ENCODE data around the gene AGGF1.
A peak's percentile ranks its signal among the peaks of the same experiment; 100 is the strongest.
"Not testable (repeated sequence)": the region's sequence is repeated elsewhere in the genome, so short reads cannot be mapped to it uniquely, and the experiment has no call there.

The AGGF1 gene, protein sequence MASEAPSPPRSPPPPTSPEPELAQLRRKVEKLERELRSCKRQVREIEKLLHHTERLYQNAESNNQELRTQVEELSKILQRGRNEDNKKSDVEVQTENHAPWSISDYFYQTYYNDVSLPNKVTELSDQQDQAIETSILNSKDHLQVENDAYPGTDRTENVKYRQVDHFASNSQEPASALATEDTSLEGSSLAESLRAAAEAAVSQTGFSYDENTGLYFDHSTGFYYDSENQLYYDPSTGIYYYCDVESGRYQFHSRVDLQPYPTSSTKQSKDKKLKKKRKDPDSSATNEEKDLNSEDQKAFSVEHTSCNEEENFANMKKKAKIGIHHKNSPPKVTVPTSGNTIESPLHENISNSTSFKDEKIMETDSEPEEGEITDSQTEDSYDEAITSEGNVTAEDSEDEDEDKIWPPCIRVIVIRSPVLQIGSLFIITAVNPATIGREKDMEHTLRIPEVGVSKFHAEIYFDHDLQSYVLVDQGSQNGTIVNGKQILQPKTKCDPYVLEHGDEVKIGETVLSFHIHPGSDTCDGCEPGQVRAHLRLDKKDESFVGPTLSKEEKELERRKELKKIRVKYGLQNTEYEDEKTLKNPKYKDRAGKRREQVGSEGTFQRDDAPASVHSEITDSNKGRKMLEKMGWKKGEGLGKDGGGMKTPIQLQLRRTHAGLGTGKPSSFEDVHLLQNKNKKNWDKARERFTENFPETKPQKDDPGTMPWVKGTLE

GRCh38 chr5:77030097-77031071 is at the start of gene AGGF1:
TSS of gene AGGF1 (plus strand) at chr5:77030404. CDS start at chr5:77030767, 363 bp downstream.
- DNase-seq = peak; percentile 82

DNA sequence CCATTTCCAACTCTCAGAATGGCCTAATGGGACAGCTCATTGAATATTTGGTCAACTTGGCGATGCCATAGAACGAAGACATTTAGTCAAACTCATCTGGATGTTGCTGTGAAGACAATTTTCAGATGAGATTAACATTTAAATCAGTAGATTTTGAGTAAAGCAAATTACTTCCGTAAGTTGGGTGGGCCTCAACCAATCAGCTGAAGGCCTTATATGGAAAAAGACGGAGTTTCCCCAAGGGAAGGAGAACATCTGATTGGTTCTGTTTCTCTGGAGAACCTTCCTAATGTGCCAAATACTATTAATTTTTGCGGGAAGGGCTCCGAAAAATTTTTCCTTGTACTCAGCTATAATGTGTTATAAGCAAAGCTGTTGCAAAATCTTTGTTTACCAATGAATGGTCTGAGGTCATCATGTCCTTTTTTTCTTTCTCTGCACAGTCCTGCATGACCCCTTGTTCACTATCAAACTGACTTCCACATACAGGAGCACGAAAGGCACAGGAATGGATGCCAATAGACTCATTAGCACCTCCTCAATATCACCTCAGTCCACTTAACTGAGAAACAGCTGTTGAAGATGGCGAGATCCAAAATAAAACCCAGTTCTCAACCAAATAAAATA is 49.6 kb upstream of the AGGF1 start:
- DNase-seq = no peak

- no peak for DNase-seq
Observed at GRCh38 chr5:76982450-76982849, 47.8 kb upstream of the AGGF1 start.

DNA sequence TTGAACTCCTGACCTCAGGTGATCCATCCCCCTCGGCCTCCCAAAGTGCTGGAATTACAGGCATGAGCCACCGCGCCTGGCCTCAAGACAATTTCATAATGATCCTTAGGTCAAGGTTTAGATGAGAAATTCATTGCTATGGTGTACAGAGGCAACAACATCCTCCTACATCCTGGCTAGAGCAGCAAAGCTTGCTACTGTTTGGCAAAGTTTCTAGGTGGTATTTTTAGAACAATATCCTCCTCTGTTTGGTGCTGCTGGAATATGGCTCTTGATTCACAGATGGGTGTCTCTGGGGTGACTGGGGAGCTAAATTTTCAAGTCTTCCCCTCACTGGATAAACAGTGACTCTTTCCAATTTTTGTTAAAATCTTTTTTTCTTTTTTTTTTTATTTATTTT is 46.7 kb upstream of the AGGF1 start:
- no peak for DNase-seq

GRCh38 chr5:76986825-76987526 is 43.2 kb upstream of the AGGF1 start:
- peak; percentile 15 for DNase-seq

- no peak for DNase-seq
Observed at GRCh38 chr5:76990899-76991459, 39.2 kb upstream of the AGGF1 start.

- DNase-seq = not testable (repeated sequence)
Observed at GRCh38 chr5:76993436-76993835, 36.8 kb upstream of the AGGF1 start.

GRCh38 chr5:76994337-76994736 is 35.9 kb upstream of the AGGF1 start:
- no peak for DNase-seq

DNA sequence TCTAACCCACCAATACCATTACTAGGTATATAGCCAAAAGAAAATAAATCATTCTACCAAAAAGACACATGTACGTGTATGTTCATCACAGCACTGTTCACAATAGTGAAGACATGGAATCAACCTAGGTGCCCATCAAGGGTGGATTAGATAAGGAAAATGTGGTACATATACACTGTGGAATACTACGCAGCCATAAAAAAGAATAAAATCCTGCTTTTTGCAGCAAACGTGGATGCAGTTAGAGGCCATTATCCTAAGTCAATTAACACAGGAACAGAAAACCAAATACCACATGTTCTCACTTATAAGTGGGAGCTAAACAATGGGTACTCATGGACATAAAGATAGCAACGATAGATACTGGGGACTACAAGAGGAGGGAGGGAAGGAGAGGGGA is 32.0 kb upstream of the AGGF1 start:
- not testable (repeated sequence) for DNase-seq

DNA sequence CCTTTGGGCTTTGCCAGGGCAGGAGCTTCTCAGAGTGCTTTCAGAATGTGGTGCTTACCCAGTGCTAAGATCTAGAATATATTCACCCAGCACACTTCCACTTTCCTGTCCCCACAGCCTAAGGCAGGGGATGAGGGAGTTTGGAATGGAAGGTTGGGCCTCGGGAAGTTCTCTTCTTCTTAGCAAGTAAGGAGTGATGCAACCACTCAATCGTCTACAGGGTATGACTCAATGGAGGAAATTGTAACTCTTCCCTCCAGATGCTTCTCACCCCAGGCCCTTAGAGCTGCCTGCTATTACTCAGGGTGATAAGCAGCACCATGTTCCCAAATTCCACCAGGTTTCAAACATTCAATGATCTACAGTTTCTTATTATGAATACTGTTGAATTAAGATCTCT is 30.8 kb upstream of the AGGF1 start:
- no peak for DNase-seq

DNA sequence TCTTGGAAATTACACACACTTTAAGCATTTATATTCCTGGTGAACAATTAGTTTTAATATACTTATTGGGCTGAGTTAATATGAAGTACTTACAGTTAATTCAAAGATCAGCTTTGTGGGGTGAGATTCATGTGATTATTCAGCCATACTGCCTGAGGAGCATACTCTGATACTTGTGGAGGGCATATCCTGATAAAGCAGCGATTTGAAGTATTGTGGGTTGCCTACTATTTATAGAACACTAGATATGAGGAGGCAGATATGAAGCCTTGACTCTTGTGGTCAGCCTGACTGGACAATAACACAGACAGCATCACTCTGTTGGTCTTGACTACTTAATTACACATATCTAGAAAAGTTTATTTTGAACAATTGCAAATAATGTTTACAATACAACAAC is 27.0 kb upstream of the AGGF1 start:
- DNase-seq = no peak

- no peak for DNase-seq
Observed at GRCh38 chr5:77006124-77006523, 24.1 kb upstream of the AGGF1 start.

DNA sequence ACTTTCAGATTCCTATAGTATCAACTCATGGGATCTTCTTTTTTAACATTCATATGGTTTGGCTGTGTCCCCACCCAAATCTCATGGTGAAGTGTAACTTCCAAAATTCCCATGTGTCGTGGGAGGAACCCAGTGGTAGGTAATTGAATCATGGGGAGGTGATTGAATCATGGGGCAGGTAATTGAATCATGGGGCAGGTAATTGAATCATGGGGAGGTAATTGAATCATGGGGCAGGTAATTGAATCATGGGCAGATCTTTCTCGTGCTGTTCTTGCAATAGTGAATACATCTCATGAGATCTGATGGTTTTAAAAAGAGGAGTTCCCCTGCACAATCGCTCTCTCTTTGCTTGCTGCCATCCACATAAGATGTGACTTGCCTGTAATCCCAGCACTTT is 21.8 kb upstream of the AGGF1 start:
- DNase-seq = no peak

DNA sequence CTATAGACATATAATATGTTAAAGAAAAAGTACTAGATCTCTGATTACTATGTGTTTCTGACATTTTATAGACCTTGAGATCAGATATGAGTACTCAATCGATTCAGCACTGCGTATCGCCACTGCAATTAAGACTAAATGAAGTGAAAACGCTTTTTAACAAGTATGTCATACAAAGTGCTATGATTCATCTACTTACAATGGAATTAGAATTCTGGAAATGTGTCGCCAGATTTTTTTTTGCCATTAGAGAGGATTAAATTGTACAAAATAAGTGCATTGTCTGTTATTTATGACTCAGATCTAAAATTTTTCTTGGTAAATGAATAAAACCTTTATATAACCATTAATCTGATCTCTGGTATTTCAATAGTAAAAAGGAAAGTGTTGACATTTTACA is 20.0 kb upstream of the AGGF1 start:
- no peak for DNase-seq

- DNase-seq = no peak
Observed at GRCh38 chr5:77011498-77011897, 18.7 kb upstream of the AGGF1 start.

DNA sequence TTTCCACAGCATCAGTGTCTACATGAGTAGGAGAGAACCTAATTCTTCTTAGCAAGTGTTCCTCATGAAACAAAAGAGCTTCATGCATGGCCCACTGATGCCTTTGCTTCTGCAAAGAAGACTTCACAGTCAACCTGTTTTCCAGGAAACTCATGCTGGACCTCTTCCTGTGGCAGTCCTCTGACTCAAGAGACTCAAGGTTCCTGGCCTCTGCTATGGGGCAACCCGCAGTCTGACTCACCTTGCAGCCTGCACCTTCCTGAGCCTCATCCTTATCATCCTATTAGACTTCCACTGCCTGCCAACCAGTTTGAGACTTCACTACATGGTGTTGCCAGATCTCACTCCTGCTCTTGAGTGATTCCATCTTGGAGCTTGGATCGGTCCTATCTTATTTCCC is 17.6 kb upstream of the AGGF1 start:
- DNase-seq = no peak

DNA sequence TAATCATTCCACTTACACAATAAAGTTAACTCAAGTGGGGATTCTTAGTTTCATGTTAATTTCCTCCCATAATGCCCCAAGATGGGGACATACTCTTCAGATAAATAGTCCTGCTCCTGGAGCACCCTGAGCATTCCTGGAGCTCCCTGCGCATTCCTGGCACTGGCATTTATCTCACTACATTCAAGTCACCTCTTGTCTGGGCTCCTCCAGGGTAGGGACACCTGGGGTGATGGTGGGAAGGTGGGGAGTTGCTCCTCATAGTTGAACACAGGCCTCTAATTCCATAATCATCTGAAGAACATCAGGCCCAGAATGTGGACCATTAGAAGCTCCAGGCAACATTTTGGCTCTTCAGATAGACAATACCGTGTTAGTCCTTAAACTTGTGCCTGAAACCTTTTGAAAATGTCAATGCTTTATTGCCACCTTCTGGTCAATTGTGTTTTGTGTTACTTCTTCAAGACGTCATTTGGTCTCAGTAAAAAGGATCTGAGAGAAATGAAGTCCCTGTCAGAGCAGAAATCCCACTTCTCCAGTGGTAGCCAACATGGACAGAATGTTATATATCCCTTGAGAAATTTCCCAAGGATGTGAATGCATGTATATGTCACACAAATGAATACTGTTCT is 14.2 kb upstream of the AGGF1 start:
- no peak for DNase-seq

- no peak for DNase-seq
Observed at GRCh38 chr5:77016962-77017361, 13.2 kb upstream of the AGGF1 start.

DNA sequence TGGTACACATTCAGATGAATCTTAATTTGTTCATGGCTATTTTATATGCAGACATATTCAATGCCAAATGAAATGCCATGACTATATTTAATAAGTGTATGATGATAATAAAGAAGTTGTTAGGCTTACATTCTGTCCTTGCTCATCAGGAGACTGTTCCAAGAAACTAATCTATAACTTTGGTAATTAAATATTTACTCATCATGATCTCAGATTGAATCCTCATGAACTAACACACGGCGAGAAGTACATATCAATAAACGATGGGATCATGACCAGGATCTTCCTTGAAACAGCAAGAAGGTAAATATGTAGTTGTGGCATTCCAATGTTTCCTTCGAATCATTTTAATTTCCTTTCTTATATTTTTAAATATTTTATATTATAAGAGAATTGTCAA is 12.5 kb upstream of the AGGF1 start:
- no peak for DNase-seq

- no peak for DNase-seq
Observed at GRCh38 chr5:77022511-77023417, 7.4 kb upstream of the AGGF1 start.

Measured in NCI-H2171 (cell line).